A172 (cell line): ENCODE measurements around the gene ABCA9. TPM values are rescaled to one million over a fixed set of nuclear protein-coding genes. Genes with fewer than 3 reads are reported as not detected.
A peak's percentile ranks its signal among the peaks of the same experiment; 100 is the strongest.

ENCODE experiments used
- DNase-seq: peaks from one replicate; pipeline ENCODE4 v3.0.0-alpha.2; 2015; ENCODE audit warnings: low spot score
- total RNA-seq: library from RNA; depleted of rRNA; stranded (reverse); fragments of >200 nt; shearing (Covaris generic); gene quantifications from 2 replicates; pipeline ENCODE4 v1.2.3, GENCODE V29; 2014

Gene ABCA9
- total RNA-seq, 1 experiment from 2014 or later, result 0.02 TPM

- DNase-seq, result no peak
Observed at GRCh38 chr17:69067274-69068047, 6.7 kb upstream of the ABCA9 start.

GRCh38 chr17:69066482-69066881 is 5.8 kb upstream of the ABCA9 start:
- DNase-seq, result no peak

GRCh38 chr17:69065113-69065512 is 4.4 kb upstream of the ABCA9 start:
- DNase-seq, result no peak

GRCh38 chr17:69064476-69064875 is 3.7 kb upstream of the ABCA9 start:
- no peak for DNase-seq

- no peak for DNase-seq
Observed at GRCh38 chr17:69064001-69064400, 3.3 kb upstream of the ABCA9 start.

GRCh38 chr17:69062860-69063581 is 2.3 kb upstream of the ABCA9 start:
- DNase-seq, result no peak

GRCh38 chr17:69061721-69062556 is 1.2 kb upstream of the ABCA9 start:
- DNase-seq, result no peak

GRCh38 chr17:69059458-69060175 is 1.1 kb downstream of the ABCA9 start:
- no peak for DNase-seq

- DNase-seq, result no peak
Observed at GRCh38 chr17:69058165-69058564, 2.6 kb downstream of the ABCA9 start.

GRCh38 chr17:69057280-69057679 is 3.4 kb downstream of the ABCA9 start:
- DNase-seq, result no peak

- DNase-seq, result no peak
Observed at GRCh38 chr17:69056179-69056823, 4.4 kb downstream of the ABCA9 start.

- DNase-seq, result no peak
Observed at GRCh38 chr17:69055334-69055733, 5.4 kb downstream of the ABCA9 start.

- no peak for DNase-seq
Observed at GRCh38 chr17:69050999-69051775, 9.5 kb downstream of the ABCA9 start.

- no peak for DNase-seq
Observed at GRCh38 chr17:69048634-69049033, 12.1 kb downstream of the ABCA9 start.

GRCh38 chr17:69047368-69048263 is 13.1 kb downstream of the ABCA9 start:
- DNase-seq, result peak; percentile 80

GRCh38 chr17:69046121-69046807 is 14.5 kb downstream of the ABCA9 start:
- DNase-seq, result no peak

GRCh38 chr17:69045646-69046045 is 15.1 kb downstream of the ABCA9 start:
- DNase-seq, result no peak

- no peak for DNase-seq
Observed at GRCh38 chr17:69044371-69044770, 16.4 kb downstream of the ABCA9 start.
